H1 (cell line): Measurements from ENCODE around the gene UGGT2. TPM values are rescaled to one million over a fixed set of nuclear protein-coding genes. Genes with fewer than 3 reads are reported as not detected.

Experiments
- CTCF ChIA-PET: fragments of 300-600 bp; sonication (Branson Sonifier 250); formaldehyde crosslinking; loops from one replicate; lab custom pipeline; 2021; ENCODE audit not compliant: partially characterized antibody; lab: Charles Lee
- POLR2A ChIA-PET: fragments of 300-600 bp; sonication (Branson Sonifier 250); formaldehyde crosslinking; loops from one replicate; lab custom pipeline; 2021; ENCODE audit warnings: inconsistent platforms; ENCODE audit not compliant: partially characterized antibody; lab: Charles Lee
- DNase-seq, 2 experiments: peaks; one replicate each; pipeline versions ENCODE4 v3.0.0 to v3.0.0-alpha.2; 2010 to 2022; ENCODE audit warnings: low spot score in 2 of 2, low read depth in 1 of 2, mixed read lengths in 1 of 2
- FAIRE-seq: peaks from 2 replicates; lab custom pipeline; 2011; peaks lifted over from hg19 to GRCh38; lab: Jason Lieb, UNC
- H2AFZ ChIP-seq: 2 replicates; pipeline ENCODE4 v1.8.1; 2012; ENCODE audit warnings: low read length, inconsistent platforms
- H2AK5ac ChIP-seq: 2 replicates; pipeline ENCODE4 v1.6.1; 2013; ENCODE audit warnings: low read depth, low read length
- H2BK120ac ChIP-seq: replicated peaks from 2 replicates; pipeline ENCODE3; 2013; ENCODE audit warnings: low read depth, low read length, inconsistent platforms
- H2BK12ac ChIP-seq: 2 replicates; pipeline ENCODE4 v1.6.1; 2013; ENCODE audit warnings: low read depth, low read length
- H2BK15ac ChIP-seq: 2 replicates; pipeline ENCODE4 v1.6.1; 2013; ENCODE audit warnings: low read length
- H2BK20ac ChIP-seq: 2 replicates; pipeline ENCODE4 v1.6.1; 2013; ENCODE audit warnings: low read length
- H2BK5ac ChIP-seq: 2 replicates; pipeline ENCODE4 v1.6.1; 2013; ENCODE audit warnings: low read depth, low read length
- H3K14ac ChIP-seq: 2 replicates; pipeline ENCODE4 v1.6.1; 2013; ENCODE audit warnings: inconsistent platforms; ENCODE audit not compliant: insufficient read length
- H3K18ac ChIP-seq: 2 replicates; pipeline ENCODE4 v1.6.1; 2013; ENCODE audit warnings: low read length; ENCODE audit errors: extremely low read depth
- H3K23ac ChIP-seq: 2 replicates; pipeline ENCODE4 v1.6.1; 2013; ENCODE audit warnings: inconsistent platforms; ENCODE audit not compliant: insufficient read length
- H3K23me2 ChIP-seq: 2 replicates; pipeline ENCODE4 v1.6.1; 2013; ENCODE audit warnings: low read depth, low read length
- H3K27ac ChIP-seq: 2 replicates; pipeline ENCODE4 v1.6.1; 2011; ENCODE audit warnings: low read depth, low read length, inconsistent platforms
- H3K27me3 ChIP-seq, 4 experiments: replicated peaks in 1 of 4; 1 replicate in 1 of 4; 2 replicates in 3 of 4; pipeline versions ENCODE4 v1.6.1 to v1.8.1; 2011 to 2013; ENCODE audit warnings: low read length in 3 of 4, mild to moderate bottlenecking in 3 of 4, inconsistent platforms in 2 of 4, mixed read lengths in 2 of 4, moderate library complexity in 1 of 4; ENCODE audit not compliant: control insufficient read depth in 3 of 4, insufficient read depth in 3 of 4; ENCODE audit errors: extremely low read depth in 1 of 4
- H3K36me3 ChIP-seq, 4 experiments: 2 replicates each; pipeline versions ENCODE4 v1.6.1 to v1.8.1; 2011 to 2013; ENCODE audit warnings: mild to moderate bottlenecking in 4 of 4, low read length in 3 of 4, moderate library complexity in 2 of 4, control low read depth in 1 of 4, inconsistent platforms in 1 of 4; ENCODE audit not compliant: insufficient read depth in 4 of 4, control insufficient read depth in 2 of 4
- H3K4ac ChIP-seq: replicated peaks from 2 replicates; pipeline ENCODE3; 2013; ENCODE audit warnings: low read length, low read depth, mixed read lengths, inconsistent platforms; ENCODE audit not compliant: insufficient read length
- H3K4me1 ChIP-seq, 4 experiments: replicated peaks in 1 of 4; 1 replicate in 1 of 4; 2 replicates in 3 of 4; pipeline versions ENCODE4 v1.6.1 to v1.8.1; 2011 to 2013; ENCODE audit warnings: low read length in 3 of 4, inconsistent platforms in 2 of 4, mixed read lengths in 1 of 4; ENCODE audit not compliant: insufficient read depth in 4 of 4, control insufficient read depth in 3 of 4
- H3K4me2 ChIP-seq, 2 experiments: 2 replicates each; pipeline versions ENCODE4 v1.6.1 to v1.8.1; 2011 to 2013; ENCODE audit warnings: low read depth in 2 of 2, low read length in 2 of 2, control low read depth in 1 of 2, inconsistent platforms in 1 of 2, mild to moderate bottlenecking in 1 of 2; ENCODE audit not compliant: insufficient read depth in 1 of 2
- H3K4me3 ChIP-seq, 4 experiments: fragments of 200-600, 300-600 bp in 1 of 4; sonication (generic), shearing (Covaris generic), sonication (Bioruptor Twin) in 1 of 4; 2 replicates each; pipeline versions ENCODE4 v1.5.1 to v1.8.1; 2011 to 2016; ENCODE audit warnings: low read length in 4 of 4, low read depth in 3 of 4, control low read depth in 2 of 4, inconsistent platforms in 2 of 4, mild to moderate bottlenecking in 2 of 4, mixed read lengths in 1 of 4, moderate library complexity in 1 of 4; ENCODE audit not compliant: insufficient read depth in 2 of 4; ENCODE audit errors: extremely low read depth in 1 of 4
- H3K56ac ChIP-seq: replicated peaks from 2 replicates; pipeline ENCODE3; 2013; ENCODE audit warnings: low read depth, mild to moderate bottlenecking, mixed read lengths, low read length, inconsistent platforms; ENCODE audit not compliant: insufficient read length
- H3K79me1 ChIP-seq: 2 replicates; pipeline ENCODE4 v1.6.1; 2013; ENCODE audit warnings: low read depth, low read length, control low read depth
- H3K79me2 ChIP-seq, 2 experiments: 2 replicates each; pipeline versions ENCODE4 v1.6.1 to v1.8.1; 2012 to 2013; ENCODE audit warnings: low read length in 2 of 2, mild to moderate bottlenecking in 2 of 2, inconsistent platforms in 1 of 2; ENCODE audit not compliant: insufficient read depth in 2 of 2, control insufficient read depth in 1 of 2
- H3K9ac ChIP-seq, 4 experiments: replicated peaks in 1 of 4; 1 replicate in 1 of 4; 2 replicates in 3 of 4; pipeline versions ENCODE4 v1.6.1 to v1.8.1; 2011 to 2013; ENCODE audit warnings: low read depth in 3 of 4, low read length in 3 of 4, control low read depth in 2 of 4, mild to moderate bottlenecking in 2 of 4, moderate library complexity in 2 of 4, inconsistent platforms in 1 of 4; ENCODE audit errors: extremely low read depth in 1 of 4
- H3K9me3 ChIP-seq, 2 experiments: 2 replicates each; pipeline versions ENCODE4 v1.6.1 to v1.8.1; 2012 to 2013; ENCODE audit warnings: mild to moderate bottlenecking in 2 of 2, moderate library complexity in 2 of 2, control low read depth in 1 of 2, inconsistent platforms in 1 of 2, low read depth in 1 of 2, low read length in 1 of 2, mixed read lengths in 1 of 2; ENCODE audit not compliant: insufficient read depth in 2 of 2
- H4K20me1 ChIP-seq, 2 experiments: replicated peaks in 1 of 2; 2 replicates each; pipeline versions ENCODE3 to v1.8.1; 2011 to 2013; ENCODE audit warnings: inconsistent platforms in 2 of 2, low read length in 2 of 2, mild to moderate bottlenecking in 1 of 2; ENCODE audit not compliant: insufficient read depth in 2 of 2, control insufficient read depth in 1 of 2
- H4K5ac ChIP-seq: 2 replicates; pipeline ENCODE4 v1.6.1; 2013; ENCODE audit warnings: low read length, low read depth, mixed read lengths, inconsistent platforms; ENCODE audit not compliant: insufficient read length
- H4K8ac ChIP-seq: 2 replicates; pipeline ENCODE4 v1.8.0; 2013; ENCODE audit warnings: mild to moderate bottlenecking, moderate library complexity, low read length, inconsistent platforms; ENCODE audit not compliant: insufficient read depth; ENCODE audit errors: extremely low read depth
- H4K91ac ChIP-seq: replicated peaks from 2 replicates; pipeline ENCODE3; 2013; ENCODE audit warnings: low read length, mixed read lengths, inconsistent platforms; ENCODE audit not compliant: insufficient read length
- CTCF ChIP-seq, 3 experiments: IDR thresholded peaks; 1 replicate in 2 of 3; 2 replicates in 1 of 3; pipeline versions ENCODE4 v1.5.1 to v1.6.1; 2011; ENCODE audit warnings: low read length in 3 of 3, mild to moderate bottlenecking in 3 of 3, inconsistent platforms in 2 of 3, low read depth in 1 of 3, moderate library complexity in 1 of 3; ENCODE audit not compliant: insufficient read depth in 1 of 3; ENCODE audit errors: control extremely low read depth in 1 of 3
- KDM5A ChIP-seq: fragments of 200-600 bp; IDR thresholded peaks from 2 replicates; pipeline ENCODE4 v1.7.1; 2012; ENCODE audit warnings: mild to moderate bottlenecking, low read length, inconsistent platforms, mixed read lengths
- NANOG ChIP-seq: IDR thresholded peaks from 2 replicates; pipeline ENCODE4 v1.6.1; 2011; ENCODE audit warnings: low read length, low read depth, mild to moderate bottlenecking, inconsistent platforms; ENCODE audit not compliant: insufficient read depth, poor library complexity, severe bottlenecking
- PHF8 ChIP-seq: fragments of 200-600 bp; sonication (generic); conservative IDR thresholded peaks from 2 replicates; pipeline ENCODE4 v1.7.1; 2012; ENCODE audit warnings: low read depth, mild to moderate bottlenecking, inconsistent platforms, low read length, moderate library complexity
- SRF ChIP-seq: IDR thresholded peaks from 2 replicates; pipeline ENCODE4 v1.6.1; 2011; ENCODE audit warnings: mild to moderate bottlenecking, low read depth, low read length, moderate library complexity
- SUZ12 ChIP-seq: fragments of 200-600 bp; sonication (generic); IDR thresholded peaks from 2 replicates; pipeline ENCODE4 v1.6.1; 2012; ENCODE audit warnings: mild to moderate bottlenecking, inconsistent platforms, low read length, moderate library complexity, mixed read lengths
- TAF1 ChIP-seq: IDR thresholded peaks from 2 replicates; pipeline ENCODE4 v1.6.1; 2011; ENCODE audit warnings: mild to moderate bottlenecking, low read depth, low read length
- TBP ChIP-seq: IDR thresholded peaks from 2 replicates; pipeline ENCODE4 v1.6.1; 2011; ENCODE audit warnings: low read depth, low read length, improper control_type of control experiment
- TEAD4 ChIP-seq: IDR thresholded peaks from 2 replicates; pipeline ENCODE4 v1.6.1; 2012; ENCODE audit warnings: low read depth, low read length, inconsistent platforms, mixed read lengths
- WGBS, 2 experiments: shearing (Covaris generic) in 1 of 2; methylation state at CpG; one replicate each; pipeline versions ENCODE4 v1.1.6 to v1.1.7; 2013 to 2015; ENCODE audit warnings: low lambda C conversion rate in 2 of 2, mixed read lengths in 2 of 2, inconsistent platforms in 1 of 2, low coverage in 1 of 2, missing lambda C conversion rate in 1 of 2; ENCODE audit not compliant: insufficient replicate concordance in 2 of 2, insufficient coverage in 1 of 2, insufficient read length in 1 of 2; ENCODE audit errors: extremely low coverage in 1 of 2, missing lambda C conversion rate in 1 of 2; 5-methylcytosine and 5-hydroxymethylcytosine counted together
- polyA plus RNA-seq, 7 experiments: library from polyadenylated mRNA; depleted of rRNA in 3 of 7; stranded (reverse) in 5 of 7; unstranded in 2 of 7; fragments of >200 nt in 5 of 7; fragments of 200-250 nt in 2 of 7; gene quantifications; 1 replicate in 5 of 7; 2 replicates in 1 of 7; 4 replicates in 1 of 7; pipeline versions ENCODE4 v1.2.1 to v1.2.3, GENCODE V29; 2011 to 2013; ENCODE audit warnings: missing spikeins in 2 of 7, mixed read lengths in 2 of 7
- total RNA-seq: library from RNA; stranded (reverse); fragmentation: NEBNext Ultra II Directional; extraction: Animal tissue kit (Norgen Biotek cat#: 25700); gene quantifications from 2 replicates; pipeline ENCODE4 v1.2.1, GENCODE V29; 2021

UGGT2 gene
- total and polyA plus RNA-seq, 2 of the 8 experiments (the other 6 are each of a cell fraction or from before 2014, with no cell fraction given) = 5.9 to 25.1 TPM

GRCh38 chr13:95781016-95781415 is 272.2 kb downstream of the UGGT2 start:
- H3K27ac ChIP-seq = no peak overlapping the region
- no peak overlapping the region for H2BK120ac ChIP-seq
- no peak overlapping the region for H2BK15ac ChIP-seq
- 94% methylated on average over 6 of the region's 6 CpGs; no CpG with 5 or more reads in 1 of the 2 experiments for WGBS, 2 experiments
- no peak for DNase-seq
- H3K27me3 ChIP-seq = no peaks in the 10 kb centered on the region
- H3K4me3 ChIP-seq = no peak overlapping the region
- no peak overlapping the region for H3K18ac ChIP-seq
- H4K5ac ChIP-seq = no peak overlapping the region
- no peak overlapping the region for H2BK12ac ChIP-seq
- H3K9me3 ChIP-seq = no peaks in the 10 kb centered on the region
- no peaks in the 10 kb centered on the region for H3K79me1 ChIP-seq
- no peak overlapping the region for H3K23ac ChIP-seq
- no peak overlapping the region for H3K9ac ChIP-seq
- H3K56ac ChIP-seq = no peak overlapping the region
- no peaks in the 10 kb centered on the region; a peak in 1 of 8 replicates for H3K36me3 ChIP-seq
- no peak overlapping the region for H2BK5ac ChIP-seq
- no peak overlapping the region for H3K4ac ChIP-seq
- no peak overlapping the region for H3K14ac ChIP-seq
- no peak overlapping the region for H2AK5ac ChIP-seq
- H3K79me2 ChIP-seq = no peaks in the 10 kb centered on the region
- ChIA-PET POLR2A (no interaction called here), CTCF (interaction anchor here (1.6 kb wide), 1 partner anchor 84 kb away, joined by 5 read pairs; no protein-coding TSS in a partner anchor)
- FAIRE-seq = no peak
- no peak overlapping the region for H2AFZ ChIP-seq
- TF ChIP-seq TAF1 = no peak
- TF ChIP-seq PHF8 = no peak
- no peak for TF ChIP-seq CTCF (IDR thresholded peaks at IDR 0.05; ENCODE audit: control extremely low read depth in 1 of 3, insufficient read depth in 1 of 3, low read depth in 1 of 3, low read length in 3 of 3)
- TF ChIP-seq TEAD4 = no peak
- no peak for TF ChIP-seq KDM5A
- no peak for TF ChIP-seq SRF
- TF ChIP-seq SUZ12 = no peak
- TF ChIP-seq TBP = no peak
- no peak for TF ChIP-seq NANOG
- H3K4me2 ChIP-seq = no peak overlapping the region
- H2BK20ac ChIP-seq = no peak overlapping the region
- H4K8ac ChIP-seq = no peak overlapping the region
- H3K4me1 ChIP-seq = no peaks in the 10 kb centered on the region
- H3K23me2 ChIP-seq = no peaks in the 10 kb centered on the region
- H4K20me1 ChIP-seq = no peaks in the 10 kb centered on the region
- H4K91ac ChIP-seq = no peak overlapping the region
